CD14-positive monocyte (primary cell): ENCODE results near the gene ANO4. TPM values are rescaled to one million over a fixed set of nuclear protein-coding genes. Genes with fewer than 3 reads are reported as not detected.

Experiments
- DNase-seq, 3 donors: peaks; one replicate each; pipeline ENCODE4 v3.0.0-alpha.2; 2011 to 2022
- H2AFZ ChIP-seq: 2 replicates; pipeline ENCODE4 v1.6.0; 2012; ENCODE audit warnings: mild to moderate bottlenecking, low read depth, low read length, inconsistent platforms; ENCODE audit not compliant: insufficient read depth, poor library complexity, severe bottlenecking
- H3K27ac ChIP-seq, 2 donors: 1 replicate in 1 of 2; 2 replicates in 1 of 2; pipeline ENCODE4 v1.5.1; 2012 to 2013; ENCODE audit warnings: low read length in 2 of 2, control low read depth in 1 of 2, inconsistent platforms in 1 of 2, low read depth in 1 of 2, mild to moderate bottlenecking in 1 of 2
- H3K27me3 ChIP-seq, 2 donors: one replicate each; pipeline versions ENCODE4 v1.6.0 to v1.6.1; 2011 to 2013; ENCODE audit warnings: low read length in 2 of 2; ENCODE audit not compliant: control insufficient read depth in 2 of 2, insufficient read depth in 2 of 2
- H3K36me3 ChIP-seq, 2 donors: replicated peaks in 1 of 2; 1 replicate in 1 of 2; 2 replicates in 1 of 2; pipeline versions ENCODE4 v1.5.1 to v1.6.1; 2012 to 2013; ENCODE audit warnings: low read length in 2 of 2, control low read depth in 1 of 2, inconsistent platforms in 1 of 2, mild to moderate bottlenecking in 1 of 2; ENCODE audit not compliant: insufficient read depth in 2 of 2, control insufficient read depth in 1 of 2
- H3K4me1 ChIP-seq, 2 donors: 1 replicate in 1 of 2; 2 replicates in 1 of 2; pipeline versions ENCODE4 v1.5.1 to v1.6.1; 2012 to 2013; ENCODE audit warnings: low read length in 2 of 2, control low read depth in 1 of 2, inconsistent platforms in 1 of 2, mild to moderate bottlenecking in 1 of 2, moderate library complexity in 1 of 2; ENCODE audit not compliant: insufficient read depth in 2 of 2, control insufficient read depth in 1 of 2
- H3K4me2 ChIP-seq: replicated peaks from 2 replicates; pipeline ENCODE3; 2012; ENCODE audit warnings: low read length, moderate library complexity, mild to moderate bottlenecking; ENCODE audit not compliant: poor library complexity, severe bottlenecking; ENCODE audit errors: extremely low read depth
- H3K4me3 ChIP-seq, 3 experiments: fragments of 200-600 bp in 1 of 3; sonication (generic) in 1 of 3; replicated peaks in 1 of 3; 1 replicate in 2 of 3; 2 replicates in 1 of 3; pipeline ENCODE4 v1.5.1; 2011 to 2013; ENCODE audit warnings: low read length in 3 of 3, mild to moderate bottlenecking in 3 of 3, control low read depth in 2 of 3, low read depth in 2 of 3, inconsistent platforms in 1 of 3, moderate library complexity in 1 of 3
- H3K79me2 ChIP-seq: 2 replicates; pipeline ENCODE4 v1.6.0; 2012; ENCODE audit warnings: mild to moderate bottlenecking, control low read depth, inconsistent platforms, low read length, moderate library complexity; ENCODE audit not compliant: insufficient read depth
- H3K9ac ChIP-seq: 2 replicates; pipeline ENCODE4 v1.6.0; 2017; ENCODE audit warnings: low read length, mild to moderate bottlenecking; ENCODE audit not compliant: insufficient read depth, poor library complexity, severe bottlenecking
- H3K9me3 ChIP-seq, 2 donors: replicated peaks in 1 of 2; 1 replicate in 1 of 2; 2 replicates in 1 of 2; pipeline versions ENCODE4 v1.5.1 to v1.6.1; 2012 to 2013; ENCODE audit warnings: low read length in 2 of 2, control low read depth in 1 of 2; ENCODE audit not compliant: control insufficient read depth in 1 of 2, insufficient read depth in 1 of 2
- H4K20me1 ChIP-seq: 2 replicates; pipeline ENCODE4 v1.6.0; 2012; ENCODE audit warnings: mild to moderate bottlenecking, low read length, control low read depth, moderate library complexity; ENCODE audit not compliant: insufficient read depth
- H3K27ac Mint-ChIP-seq, 7 donors: one replicate each; pipeline ENCODE4 v1.8.0; 2020; ENCODE audit warnings: mild to moderate bottlenecking in 7 of 7, mixed read lengths in 7 of 7, moderate library complexity in 6 of 7, inconsistent platforms in 2 of 7
- H3K27me3 Mint-ChIP-seq, 3 donors: one replicate each; pipeline ENCODE4 v1.8.0; 2021 to 2022; ENCODE audit warnings: low read depth in 3 of 3, mild to moderate bottlenecking in 3 of 3, mixed read lengths in 3 of 3, moderate library complexity in 3 of 3, inconsistent platforms in 1 of 3
- H3K36me3 Mint-ChIP-seq, 2 donors: one replicate each; pipeline ENCODE4 v1.8.0; 2020; ENCODE audit warnings: mixed read lengths in 2 of 2, inconsistent platforms in 1 of 2, mild to moderate bottlenecking in 1 of 2
- H3K4me1 Mint-ChIP-seq: one replicate; pipeline ENCODE4 v1.8.0; 2020; ENCODE audit warnings: mild to moderate bottlenecking, mixed read lengths
- H3K4me3 Mint-ChIP-seq, 2 donors: one replicate each; pipeline ENCODE4 v1.8.0; 2020; ENCODE audit warnings: mild to moderate bottlenecking in 2 of 2, mixed read lengths in 2 of 2, moderate library complexity in 1 of 2
- H3K9me3 Mint-ChIP-seq, 7 donors: one replicate each; pipeline ENCODE4 v1.8.0; 2020 to 2022; ENCODE audit warnings: mixed read lengths in 7 of 7, mild to moderate bottlenecking in 6 of 7, moderate library complexity in 6 of 7, inconsistent platforms in 2 of 7
- WGBS: methylation state at CpG from one replicate; pipeline ENCODE4 v1.1.5; 2013; ENCODE audit warnings: missing lambda C conversion rate; ENCODE audit not compliant: insufficient coverage; 5-methylcytosine and 5-hydroxymethylcytosine counted together
- intact Hi-C, 2 donors: fragments of 100-400 bp; cut with micrococcal nuclease; formaldehyde crosslinking; loops; one replicate each; pipeline versions ENCODE4 v1.15.0 to v1.15.1; 2023
- polyA plus RNA-seq, 3 donors: library from polyadenylated mRNA; depleted of rRNA in 1 of 3; unstranded in 2 of 3; stranded (reverse) in 1 of 3; fragments of 300-500 nt in 2 of 3; fragments of >200 nt in 1 of 3; fragmentation: Illumina TruSeq in 2 of 3; gene quantifications; 1 replicate in 2 of 3; 2 replicates in 1 of 3; pipeline ENCODE4 v1.2.3, GENCODE V29; 2012 to 2021
- TF ChIP-seq, protein P1 (sequence below): fragments of 200-600 bp; IDR thresholded peaks from one replicate; pipeline ENCODE4 v1.8.0; 2022; ENCODE audit warnings: antibody characterized with exemption, mild to moderate bottlenecking

The ANO4 gene
- polyA plus RNA-seq, 3 donors, result not detected

DNA sequence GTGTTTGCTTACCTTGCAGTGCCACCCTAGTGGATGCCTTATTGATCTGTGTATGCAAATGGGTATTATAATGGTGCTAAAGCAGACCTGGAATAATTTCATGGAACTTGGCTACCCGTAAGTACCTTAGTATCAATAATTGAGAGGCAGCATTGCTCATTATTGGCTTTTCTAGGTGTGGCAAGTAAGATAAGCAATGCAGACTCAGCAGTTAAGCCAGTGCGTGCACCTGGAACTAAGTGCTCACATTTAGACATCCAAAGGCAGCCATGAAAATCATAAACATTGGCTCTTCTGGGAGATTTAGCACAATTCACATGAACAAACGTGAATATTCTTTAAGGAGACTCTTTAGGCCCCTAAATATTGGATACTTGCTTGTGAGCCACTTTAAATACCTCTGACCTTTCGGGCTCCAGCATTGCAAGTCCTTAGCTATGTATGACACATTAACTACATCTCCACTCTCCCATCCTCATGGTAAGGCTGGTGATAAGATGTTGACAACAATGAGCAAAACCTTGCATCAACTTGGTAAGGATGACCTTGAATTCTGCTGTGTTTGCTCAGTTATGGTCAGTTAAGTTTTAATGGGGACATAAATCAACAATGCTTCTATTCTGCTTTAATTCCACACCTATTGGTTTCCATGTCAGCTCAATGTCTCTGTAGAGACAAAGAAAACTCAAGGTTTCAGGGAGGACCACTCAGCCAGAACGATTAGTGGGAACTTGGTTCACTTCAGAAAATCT, 303.4 kb downstream of the ANO4 start:
- no peak for DNase-seq
- 89% methylated on average over 1 of the region's 5 CpGs for WGBS
- no peaks in the 10 kb centered on the region for H3K79me2 ChIP-seq
- no peak overlapping the region for H3K9ac ChIP-seq
- no peaks in the 10 kb centered on the region for H3K36me3 ChIP-seq
- peaks cover 0 to 8% (median 3%) of the 10 kb centered on the region in 7 donors for H3K9me3 Mint-ChIP-seq
- H3K4me3 Mint-ChIP-seq, result no peak overlapping the region
- no peak overlapping the region for H3K4me3 ChIP-seq
- H3K27me3 ChIP-seq, result no peaks in the 10 kb centered on the region
- H3K9me3 ChIP-seq, result no peaks in the 10 kb centered on the region
- H3K27ac ChIP-seq, result no peak overlapping the region
- no peaks in the 10 kb centered on the region for H3K4me1 ChIP-seq
- intact Hi-C loops, result no loop called here
- H4K20me1 ChIP-seq, result no peaks in the 10 kb centered on the region
- H3K36me3 Mint-ChIP-seq, result no peaks in the 10 kb centered on the region
- no peak overlapping the region for H3K27ac Mint-ChIP-seq
- H3K4me2 ChIP-seq, result no peak overlapping the region
- H3K4me1 Mint-ChIP-seq, result no peaks in the 10 kb centered on the region
- H2AFZ ChIP-seq, result no peak overlapping the region
- TF ChIP-seq, protein P1, sequence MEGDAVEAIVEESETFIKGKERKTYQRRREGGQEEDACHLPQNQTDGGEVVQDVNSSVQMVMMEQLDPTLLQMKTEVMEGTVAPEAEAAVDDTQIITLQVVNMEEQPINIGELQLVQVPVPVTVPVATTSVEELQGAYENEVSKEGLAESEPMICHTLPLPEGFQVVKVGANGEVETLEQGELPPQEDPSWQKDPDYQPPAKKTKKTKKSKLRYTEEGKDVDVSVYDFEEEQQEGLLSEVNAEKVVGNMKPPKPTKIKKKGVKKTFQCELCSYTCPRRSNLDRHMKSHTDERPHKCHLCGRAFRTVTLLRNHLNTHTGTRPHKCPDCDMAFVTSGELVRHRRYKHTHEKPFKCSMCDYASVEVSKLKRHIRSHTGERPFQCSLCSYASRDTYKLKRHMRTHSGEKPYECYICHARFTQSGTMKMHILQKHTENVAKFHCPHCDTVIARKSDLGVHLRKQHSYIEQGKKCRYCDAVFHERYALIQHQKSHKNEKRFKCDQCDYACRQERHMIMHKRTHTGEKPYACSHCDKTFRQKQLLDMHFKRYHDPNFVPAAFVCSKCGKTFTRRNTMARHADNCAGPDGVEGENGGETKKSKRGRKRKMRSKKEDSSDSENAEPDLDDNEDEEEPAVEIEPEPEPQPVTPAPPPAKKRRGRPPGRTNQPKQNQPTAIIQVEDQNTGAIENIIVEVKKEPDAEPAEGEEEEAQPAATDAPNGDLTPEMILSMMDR, result no peak
- H3K27me3 Mint-ChIP-seq, result peaks cover 0 to 2% (median 2%) of the 10 kb centered on the region in 3 donors

DNA sequence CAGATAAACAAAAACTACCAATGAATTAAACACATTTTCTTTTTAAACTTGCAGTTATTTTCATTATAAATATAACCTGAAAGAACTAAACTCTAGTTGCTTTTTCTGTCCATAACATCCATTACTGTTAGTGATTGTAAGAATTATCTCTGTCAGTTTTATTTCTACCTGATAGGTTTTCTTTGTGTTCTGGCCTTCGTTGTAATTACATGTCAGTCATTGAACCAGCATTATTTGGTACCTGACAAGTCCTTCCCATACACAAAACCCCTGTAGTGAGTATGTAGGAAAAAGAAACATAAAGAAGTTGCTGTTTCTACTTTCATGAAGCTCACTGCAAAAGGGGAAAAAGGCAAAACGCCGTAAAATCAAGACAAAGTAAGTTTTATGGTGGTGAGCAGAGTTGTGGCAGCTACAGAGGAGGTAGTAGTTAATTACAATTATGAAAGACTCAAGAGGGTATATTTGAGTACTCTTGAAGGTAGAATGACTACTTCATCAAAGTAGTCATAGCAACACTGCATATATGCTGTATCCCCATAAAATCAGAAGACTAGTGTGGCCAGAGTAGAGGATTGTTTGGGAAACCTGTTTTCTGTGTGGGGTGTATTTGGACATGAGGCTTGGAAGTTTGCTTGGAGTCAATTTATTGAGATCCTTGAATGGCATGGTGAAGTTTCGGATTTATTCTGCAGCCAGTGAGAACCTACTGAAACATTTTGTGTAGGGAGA, 312.6 kb downstream of the ANO4 start:
- peaks cover 0 to 8% (median 4%) of the 10 kb centered on the region in 7 donors for H3K9me3 Mint-ChIP-seq
- H3K4me1 Mint-ChIP-seq, result no peaks in the 10 kb centered on the region
- Histone ChIP-seq H3K4me2 (no peak overlapping the region), H3K4me3 (no peak overlapping the region), H3K79me2 (no peaks in the 10 kb centered on the region), H3K27me3 (no peaks in the 10 kb centered on the region), H4K20me1 (no peaks in the 10 kb centered on the region), H3K36me3 (no peaks in the 10 kb centered on the region), H3K9ac (no peak overlapping the region), H2AFZ (no peak overlapping the region), H3K9me3 (peaks cover 0 to 4% of the 10 kb centered on the region in 2 donors), H3K4me1 (no peaks in the 10 kb centered on the region), H3K27ac (no peak overlapping the region)
- no peak overlapping the region for H3K27ac Mint-ChIP-seq
- TF ChIP-seq, protein P1, result no peak
- WGBS, result 91% methylated on average over 3 of the region's 4 CpGs
- DNase-seq, result no peak
- no peaks in the 10 kb centered on the region for H3K36me3 Mint-ChIP-seq
- intact Hi-C loops, result no loop called here
- H3K4me3 Mint-ChIP-seq, result no peak overlapping the region
- H3K27me3 Mint-ChIP-seq, result peaks cover 0 to 2% (median 0%) of the 10 kb centered on the region in 3 donors
